OCI-LY1 (cell line): ENCODE measurements around the gene OVOL3.
A peak's percentile ranks its signal among the peaks of the same experiment; 100 is the strongest.

Source experiments
- H2AFZ ChIP-seq: fragments of 200-600 bp; sonication (generic), shearing (Covaris generic); 2 replicates; pipeline ENCODE4 v1.6.0; 2014; ENCODE audit warnings: antibody characterized with exemption, mild to moderate bottlenecking, low read length
- H3F3A ChIP-seq: fragments of 200-600 bp; sonication (generic), shearing (Covaris generic); 2 replicates; pipeline ENCODE4 v1.6.0; 2014; ENCODE audit warnings: mild to moderate bottlenecking, antibody characterized with exemption, low read length, moderate library complexity; ENCODE audit not compliant: insufficient read depth
- H3K27ac ChIP-seq: fragments of 200-600 bp; sonication (generic); 2 replicates; pipeline ENCODE4 v1.5.1; 2014; ENCODE audit warnings: low read length, mixed run types, mild to moderate bottlenecking, low read depth; ENCODE audit not compliant: poor library complexity, severe bottlenecking
- H3K27me3 ChIP-seq: fragments of 200-600 bp; sonication (generic); 2 replicates; pipeline ENCODE4 v1.6.0; 2014; ENCODE audit warnings: antibody characterized with exemption, mild to moderate bottlenecking, low read length, moderate library complexity; ENCODE audit not compliant: insufficient read depth
- H3K36me3 ChIP-seq: fragments of 200-600 bp; sonication (generic); 2 replicates; pipeline ENCODE4 v1.6.1; 2014; ENCODE audit warnings: mild to moderate bottlenecking, antibody characterized with exemption, low read length, moderate library complexity, mixed read lengths; ENCODE audit not compliant: insufficient read depth
- H3K4me1 ChIP-seq: fragments of 200-600 bp; sonication (generic); 2 replicates; pipeline ENCODE4 v1.5.1; 2014; ENCODE audit warnings: mild to moderate bottlenecking, low read length, moderate library complexity; ENCODE audit not compliant: insufficient read depth, severe bottlenecking
- H3K4me2 ChIP-seq: fragments of 200-600 bp; sonication (generic), shearing (Covaris generic); 2 replicates; pipeline ENCODE4 v1.6.1; 2014; ENCODE audit warnings: low read length
- H3K4me3 ChIP-seq: fragments of 200-600 bp; sonication (generic); 2 replicates; pipeline ENCODE4 v1.5.1; 2014; ENCODE audit warnings: low read length, low read depth, mild to moderate bottlenecking, mixed read lengths; ENCODE audit not compliant: poor library complexity, severe bottlenecking
- H3K79me2 ChIP-seq: fragments of 200-600 bp; shearing (Covaris generic); 2 replicates; pipeline ENCODE4 v1.6.1; 2016; ENCODE audit warnings: mixed run types, low read length, mixed read lengths; ENCODE audit not compliant: insufficient read depth
- H3K9ac ChIP-seq: fragments of 200-600 bp; sonication (generic), shearing (Covaris generic); 2 replicates; pipeline ENCODE4 v1.6.1; 2014; ENCODE audit warnings: mild to moderate bottlenecking, low read length, mixed read lengths
- H3K9me2 ChIP-seq: fragments of 200-600 bp; sonication (generic), shearing (Covaris generic); 2 replicates; pipeline ENCODE4 v1.6.1; 2014; ENCODE audit warnings: low read depth, mild to moderate bottlenecking, low read length, mixed read lengths
- H3K9me3 ChIP-seq: fragments of 200-600 bp; shearing (Covaris generic); 2 replicates; pipeline ENCODE4 v1.6.1; 2014; ENCODE audit warnings: low read length, mixed read lengths
- H4K20me1 ChIP-seq: fragments of 200-600 bp; sonication (generic), shearing (Covaris generic); 2 replicates; pipeline ENCODE4 v1.6.0; 2016; ENCODE audit warnings: mild to moderate bottlenecking, low read length; ENCODE audit not compliant: insufficient read depth
- CTCF ChIP-seq: fragments of 200-600 bp; sonication (generic), shearing (Covaris generic); IDR thresholded peaks from 2 replicates; pipeline ENCODE4 v1.5.1; 2017; ENCODE audit warnings: mild to moderate bottlenecking, antibody characterized with exemption, low read length, moderate library complexity, mixed read lengths
- EZH2 ChIP-seq: fragments of 200-600 bp; sonication (generic), shearing (Covaris generic); IDR thresholded peaks from 2 replicates; pipeline ENCODE4 v1.8.0; 2017; ENCODE audit warnings: borderline replicate concordance, mixed run types, mild to moderate bottlenecking, antibody characterized with exemption, low read length, moderate library complexity, mixed read lengths

Gene OVOL3

GRCh38 chr19:36140304-36141038 is 29.5 kb downstream of the OVOL3 start:
- H3K9me3 ChIP-seq, result no peaks in the 10 kb centered on the region
- H3K79me2 ChIP-seq, result no peaks in the 10 kb centered on the region
- H3K27ac ChIP-seq, result peak overlapping the region; percentile 80
- H3K9ac ChIP-seq, result peak overlapping the region; percentile 94
- peak overlapping the region; percentile 95 for H3K4me3 ChIP-seq
- H3K27me3 ChIP-seq, result no peaks in the 10 kb centered on the region
- H3K9me2 ChIP-seq, result no peaks in the 10 kb centered on the region
- TF ChIP-seq EZH2 (no peak), CTCF (no peak)
- no peak overlapping the region for H2AFZ ChIP-seq
- peaks cover 22% of the 10 kb centered on the region for H3K4me1 ChIP-seq
- H3K36me3 ChIP-seq, result peaks cover 25% of the 10 kb centered on the region
- no peaks in the 10 kb centered on the region for H4K20me1 ChIP-seq
- H3F3A ChIP-seq, result no peaks in the 10 kb centered on the region
- H3K4me2 ChIP-seq, result peak overlapping the region; percentile 75

GRCh38 chr19:36141039-36141927 is 30.3 kb downstream of the OVOL3 start:
- peaks cover 21% of the 10 kb centered on the region for H3K4me1 ChIP-seq
- H3F3A ChIP-seq, result no peaks in the 10 kb centered on the region
- H3K4me2 ChIP-seq, result peak overlapping the region; percentile 75
- H3K79me2 ChIP-seq, result no peaks in the 10 kb centered on the region
- H3K4me3 ChIP-seq, result peak overlapping the region; percentile 95
- no peaks in the 10 kb centered on the region for H4K20me1 ChIP-seq
- no peaks in the 10 kb centered on the region for H3K27me3 ChIP-seq
- no peaks in the 10 kb centered on the region for H3K9me2 ChIP-seq
- TF ChIP-seq CTCF (no peak), EZH2 (no peak)
- peak overlapping the region; percentile 94; the same call in 1 of the 2 replicates for H3K9ac ChIP-seq
- no peak overlapping the region for H2AFZ ChIP-seq
- H3K9me3 ChIP-seq, result no peaks in the 10 kb centered on the region
- H3K36me3 ChIP-seq, result peaks cover 33% of the 10 kb centered on the region
- peak overlapping the region; percentile 80 for H3K27ac ChIP-seq

- Histone ChIP-seq H3K9me2 (no peaks in the 10 kb centered on the region), H3K36me3 (peaks cover 41% of the 10 kb centered on the region), H3F3A (no peaks in the 10 kb centered on the region), H2AFZ (no peak overlapping the region), H3K79me2 (no peaks in the 10 kb centered on the region), H3K4me3 (no peak overlapping the region), H3K4me1 (peaks cover 13% of the 10 kb centered on the region), H3K9me3 (no peaks in the 10 kb centered on the region), H3K9ac (no peak overlapping the region), H4K20me1 (no peaks in the 10 kb centered on the region), H3K27me3 (no peaks in the 10 kb centered on the region), H3K27ac (no peak overlapping the region), H3K4me2 (no peak overlapping the region)
- no peak for TF ChIP-seq CTCF
- no peak for TF ChIP-seq EZH2
Observed at GRCh38 chr19:36142046-36142445, 31.1 kb downstream of the OVOL3 start.
